ENCODE data around the gene ZNF302. TPM values are rescaled to one million over a fixed set of nuclear protein-coding genes. Genes with fewer than 3 reads are reported as not detected.

The ZNF302 gene
- total RNA-seq = 16.4 and 21.1 TPM in 2 replicates

GRCh38 chr19:34677386-34678084 lies at the start of gene ZNF302:
Gene ZNF302, plus strand, starts transcription at chr19:34677678. Its CDS starts 1,127 bp downstream, at chr19:34678805.

DNA sequence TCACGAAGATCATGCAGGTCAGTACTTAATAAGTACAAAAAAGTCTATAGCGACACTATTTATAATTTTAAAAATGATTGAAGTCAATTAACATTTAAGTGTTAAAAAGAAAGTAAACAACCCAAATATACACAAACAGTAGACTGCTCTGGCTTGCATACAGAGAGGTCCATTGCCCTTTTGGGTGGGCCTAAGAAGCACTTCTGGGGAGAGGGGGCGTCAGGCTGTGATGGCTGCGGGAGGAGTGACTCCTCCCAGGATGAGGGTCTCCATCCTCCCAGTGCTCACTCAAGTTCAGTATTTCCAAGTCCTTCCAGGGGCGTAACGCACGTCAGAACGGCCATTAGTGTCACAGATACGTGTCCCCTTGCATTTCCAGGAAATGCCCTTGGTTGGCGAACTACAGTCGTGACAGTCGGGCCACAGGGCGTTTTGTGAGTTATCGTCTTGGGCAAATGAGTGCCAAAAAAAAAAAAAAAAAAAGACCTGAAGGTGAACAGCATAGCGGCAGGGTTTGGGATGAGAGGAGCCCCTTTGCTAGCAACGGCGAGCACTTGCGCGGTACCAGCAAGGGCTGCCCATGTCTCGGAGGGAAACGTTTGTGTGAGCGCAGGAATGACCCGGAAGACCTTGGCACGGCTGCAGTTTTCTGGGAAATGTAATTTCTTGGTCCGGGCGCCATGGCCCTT lies 637 bp upstream of the ZNF302 start, which contains the start of gene SCGB2B2:
SCGB2B2 (minus strand) TSS at position 463 of the 689 bp plus-strand sequence. CDS start 82,596 bp downstream, outside the sequence.

DNA sequence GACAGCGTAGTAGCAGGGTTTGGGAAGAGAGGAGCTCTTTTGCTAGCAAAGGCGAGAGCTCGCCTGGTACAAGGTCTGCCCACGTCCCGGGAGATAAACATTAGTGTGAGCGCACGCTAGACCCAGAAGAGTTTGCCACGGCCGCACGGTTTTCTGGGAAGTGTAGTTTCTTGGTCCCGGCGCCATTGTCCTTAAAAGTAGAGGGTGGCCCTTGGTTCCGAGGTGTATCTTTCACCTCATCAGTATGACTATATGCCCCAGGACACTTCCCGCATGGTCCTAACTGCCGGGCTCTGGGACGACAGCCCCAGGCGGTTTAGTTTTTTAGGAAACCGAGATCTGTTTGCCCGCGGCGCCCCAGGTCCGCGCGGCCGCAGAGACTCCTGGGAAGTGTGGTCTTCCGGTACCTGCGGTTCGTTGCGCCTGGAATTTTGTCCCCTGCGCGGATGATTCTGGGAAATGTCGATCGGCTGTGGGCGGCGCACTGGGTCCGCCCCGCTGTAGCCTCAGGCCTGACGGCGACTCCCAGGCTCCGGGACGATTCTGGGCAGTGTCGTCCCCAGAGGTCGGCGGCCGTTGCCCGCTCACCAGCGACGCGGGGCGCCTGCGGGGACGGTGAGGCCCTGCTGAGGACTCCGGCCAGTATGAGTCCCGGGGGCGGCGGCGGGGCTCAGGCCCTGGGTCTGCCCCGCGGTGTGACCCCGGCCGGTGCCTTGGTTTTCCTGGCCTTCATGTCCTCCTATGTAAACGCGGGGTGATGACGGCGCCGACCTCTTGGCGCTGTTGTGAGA lies 56.5 kb downstream of the ZNF302 start, which contains the start of gene ZNF181:
ZNF181 (plus strand) TSS at position 498 of the 791 bp plus-strand sequence. CDS start 795 bp downstream, outside the sequence.

Other genes with a start within 250 kb of the ZNF302 start
- 110 and 157 TPM in 2 replicates for gene UBA2, start 249.3 kb upstream of the ZNF302 start, total RNA-seq
- 30.1 and 49.0 TPM in 2 replicates for gene WTIP, start 195.9 kb upstream of the ZNF302 start, total RNA-seq
- 0.13 and 0.19 TPM in 2 replicates for gene SCGB2B2, start 519 bp upstream of the ZNF302 start, total RNA-seq
- 11.9 and 13.5 TPM in 2 replicates for gene ZNF181, start 56.6 kb downstream of the ZNF302 start, total RNA-seq
- 3.7 and 5.2 TPM in 2 replicates for gene ZNF599, start 95.5 kb downstream of the ZNF302 start, total RNA-seq
- 2.6 and 2.9 TPM in 2 replicates for gene ZNF30, start 249.2 kb downstream of the ZNF302 start, total RNA-seq